ENCODE data around the gene SEC62.

DNA sequence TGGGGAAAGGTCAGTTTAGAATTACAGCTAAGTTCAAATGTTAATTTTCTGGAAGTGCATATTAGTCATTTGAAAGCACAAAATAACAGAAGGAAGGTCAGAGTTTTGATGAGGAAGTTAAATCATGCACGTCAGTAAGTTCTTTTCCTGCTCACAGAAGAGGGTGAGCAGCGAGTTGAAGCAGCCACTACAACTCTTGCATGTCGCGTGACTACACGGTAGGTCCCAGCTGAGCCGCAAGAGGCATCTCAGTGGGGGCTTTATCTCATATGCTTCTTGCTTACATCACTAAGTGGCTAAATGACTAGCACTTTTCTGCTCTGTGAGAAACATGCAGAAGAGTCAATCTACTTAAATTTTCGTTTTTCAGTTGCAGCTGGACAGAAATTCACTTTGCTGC, 21.3 kb upstream of the SEC62 start:
- no peak for TF ChIP-seq NFIC (IDR thresholded peaks at IDR 0.05)
- TF ChIP-seq FOXM1 (IDR thresholded peaks at IDR 0.05; ENCODE audit: borderline replicate concordance, low read depth): no peak

Measured in Ishikawa (cell line).